Nephron progenitor cell (in vitro differentiated cells): ENCODE results near the gene TMPRSS13.
"Not testable (repeated sequence)": the region's sequence is repeated elsewhere in the genome, so short reads cannot be mapped to it uniquely, and the experiment has no call there.

Experiments used
- DNase-seq: peaks from one replicate; pipeline ENCODE4 v3.0.0; 2021
- H3K27ac Mint-ChIP-seq: 2 replicates; pipeline ENCODE4 v1.8.0; 2021; ENCODE audit warnings: mild to moderate bottlenecking, moderate library complexity, mixed read lengths
- H3K27me3 Mint-ChIP-seq: 2 replicates; pipeline ENCODE4 v1.8.0; 2021; ENCODE audit warnings: mild to moderate bottlenecking, low read depth, mixed read lengths; ENCODE audit not compliant: poor library complexity
- H3K36me3 Mint-ChIP-seq: 2 replicates; pipeline ENCODE4 v1.8.0; 2021; ENCODE audit warnings: low read depth, mixed read lengths
- H3K4me1 Mint-ChIP-seq: 2 replicates; pipeline ENCODE4 v1.8.0; 2021; ENCODE audit warnings: mixed read lengths
- H3K4me3 Mint-ChIP-seq: 2 replicates; pipeline ENCODE4 v1.8.0; 2021; ENCODE audit warnings: mild to moderate bottlenecking, moderate library complexity, mixed read lengths
- H3K9me3 Mint-ChIP-seq: 2 replicates; pipeline ENCODE4 v1.8.0; 2021; ENCODE audit warnings: mild to moderate bottlenecking, moderate library complexity, mixed read lengths
- TF ChIP-seq, protein P1 (sequence below): fragments of 200-600 bp; sonication (generic); IDR thresholded peaks from 2 replicates; pipeline ENCODE4 v1.5.0; 2021; ENCODE audit warnings: antibody characterized with exemption

The TMPRSS13 gene

DNA sequence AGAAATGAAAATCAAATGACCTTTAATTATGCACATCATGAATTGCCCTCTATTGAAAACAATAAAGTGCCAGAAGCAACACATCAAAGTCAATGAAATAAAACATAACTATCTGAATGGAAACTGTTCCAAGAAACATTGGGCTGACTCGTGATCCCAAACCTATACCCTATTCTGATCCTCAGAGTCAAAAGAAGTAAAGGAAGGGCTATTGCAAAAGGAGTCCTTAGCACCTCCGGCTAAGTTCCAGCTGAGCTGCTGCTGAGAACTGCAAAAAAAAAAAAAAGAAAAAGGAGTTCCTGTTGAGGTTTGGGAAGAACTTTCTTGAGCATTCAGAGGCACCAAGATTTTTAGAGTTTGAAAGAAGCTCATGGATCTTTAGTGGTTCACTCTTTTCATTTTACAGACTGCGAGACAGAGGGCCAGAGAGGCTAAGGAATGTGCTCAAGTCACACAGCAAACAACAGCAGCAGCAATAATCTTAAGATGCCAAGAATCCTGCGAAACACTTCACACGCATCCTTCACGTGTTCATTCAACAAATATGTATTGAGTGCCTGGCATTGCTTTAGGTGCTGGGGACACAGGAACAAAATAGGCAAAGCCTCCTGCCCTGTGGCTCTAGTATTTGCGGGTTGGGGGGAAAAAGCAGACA is 841 bp upstream of the TMPRSS13 start:
- no peaks in the 10 kb centered on the region for H3K36me3 Mint-ChIP-seq

DNA sequence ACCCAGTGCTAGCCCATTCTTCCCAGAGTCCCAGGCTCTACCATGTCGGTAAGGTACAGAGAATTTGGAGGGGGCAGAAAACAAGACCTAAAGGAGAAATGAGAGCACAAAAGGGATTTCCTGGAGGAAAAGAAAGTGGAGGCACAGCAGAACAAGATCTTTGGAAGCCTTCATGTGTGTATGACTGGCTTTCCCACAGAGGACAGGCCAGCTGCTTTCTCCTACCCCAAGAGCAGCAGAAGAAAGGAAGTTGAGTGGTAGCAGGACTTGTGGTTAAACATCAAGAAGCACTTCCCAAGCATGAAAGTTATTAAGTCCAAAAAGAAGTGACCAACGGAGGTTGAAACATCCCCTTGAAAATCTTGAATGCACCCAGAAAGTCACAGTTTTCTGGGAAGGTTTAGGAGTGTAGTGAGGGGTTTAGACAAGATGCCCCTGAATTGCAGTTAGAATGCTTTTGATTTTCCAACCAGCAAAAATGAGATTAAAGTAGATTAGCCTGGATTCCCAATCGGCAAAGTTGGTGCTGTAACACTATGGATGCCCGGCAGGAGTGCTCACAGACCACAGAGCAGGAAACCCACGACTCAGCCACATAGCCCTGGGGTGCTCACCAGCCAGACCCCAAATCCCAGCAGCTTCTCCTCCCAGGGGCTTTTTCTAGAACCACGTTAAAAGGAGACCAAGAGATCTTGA is 608 bp downstream of the TMPRSS13 start:
- H3K4me3 Mint-ChIP-seq, result no peak overlapping the region
- DNase-seq, result no peak
- H3K27me3 Mint-ChIP-seq, result peaks cover 36% of the 10 kb centered on the region
- peaks cover 28% of the 10 kb centered on the region for H3K4me1 Mint-ChIP-seq
- TF ChIP-seq, protein P1, sequence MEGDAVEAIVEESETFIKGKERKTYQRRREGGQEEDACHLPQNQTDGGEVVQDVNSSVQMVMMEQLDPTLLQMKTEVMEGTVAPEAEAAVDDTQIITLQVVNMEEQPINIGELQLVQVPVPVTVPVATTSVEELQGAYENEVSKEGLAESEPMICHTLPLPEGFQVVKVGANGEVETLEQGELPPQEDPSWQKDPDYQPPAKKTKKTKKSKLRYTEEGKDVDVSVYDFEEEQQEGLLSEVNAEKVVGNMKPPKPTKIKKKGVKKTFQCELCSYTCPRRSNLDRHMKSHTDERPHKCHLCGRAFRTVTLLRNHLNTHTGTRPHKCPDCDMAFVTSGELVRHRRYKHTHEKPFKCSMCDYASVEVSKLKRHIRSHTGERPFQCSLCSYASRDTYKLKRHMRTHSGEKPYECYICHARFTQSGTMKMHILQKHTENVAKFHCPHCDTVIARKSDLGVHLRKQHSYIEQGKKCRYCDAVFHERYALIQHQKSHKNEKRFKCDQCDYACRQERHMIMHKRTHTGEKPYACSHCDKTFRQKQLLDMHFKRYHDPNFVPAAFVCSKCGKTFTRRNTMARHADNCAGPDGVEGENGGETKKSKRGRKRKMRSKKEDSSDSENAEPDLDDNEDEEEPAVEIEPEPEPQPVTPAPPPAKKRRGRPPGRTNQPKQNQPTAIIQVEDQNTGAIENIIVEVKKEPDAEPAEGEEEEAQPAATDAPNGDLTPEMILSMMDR, result no peak
- no peaks in the 10 kb centered on the region for H3K9me3 Mint-ChIP-seq
- no peaks in the 10 kb centered on the region for H3K36me3 Mint-ChIP-seq
- peak overlapping the region; percentile 19 for H3K27ac Mint-ChIP-seq

More for the DNA sequence above, 841 bp upstream of the TMPRSS13 start:
- TF ChIP-seq, protein P1, result no peak
- peaks cover 29% of the 10 kb centered on the region for H3K4me1 Mint-ChIP-seq
- no peak overlapping the region for H3K4me3 Mint-ChIP-seq
- H3K9me3 Mint-ChIP-seq, result no peaks in the 10 kb centered on the region
- no peak overlapping the region for H3K27ac Mint-ChIP-seq
- H3K27me3 Mint-ChIP-seq, result peaks cover 38% of the 10 kb centered on the region
- no peak for DNase-seq

DNA sequence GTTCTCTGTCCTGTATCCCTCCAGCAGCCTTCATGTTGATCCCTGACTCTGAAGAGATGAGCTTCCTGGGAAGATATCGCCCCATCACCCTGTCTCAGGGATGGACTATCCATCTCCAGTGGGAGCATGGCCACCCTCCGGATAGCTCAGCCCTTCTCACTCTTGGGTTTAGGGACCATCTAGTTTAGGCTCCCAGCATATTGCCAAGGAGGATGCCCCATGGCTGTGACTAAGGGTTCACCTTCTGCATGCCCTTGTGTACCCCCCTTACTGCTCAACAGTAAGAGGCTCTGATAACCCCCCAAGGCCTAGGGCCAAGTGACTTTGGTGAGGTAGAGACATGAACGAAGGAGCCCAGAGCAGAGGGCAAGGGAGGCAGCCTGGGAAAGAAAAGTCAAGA is 1.3 kb downstream of the TMPRSS13 start:
- no peak for DNase-seq
- TF ChIP-seq, protein P1, result no peak
- H3K4me3 Mint-ChIP-seq, result no peak overlapping the region
- no peak overlapping the region for H3K27ac Mint-ChIP-seq
- peaks cover 36% of the 10 kb centered on the region for H3K27me3 Mint-ChIP-seq
- H3K4me1 Mint-ChIP-seq, result peaks cover 21% of the 10 kb centered on the region
- no peaks in the 10 kb centered on the region for H3K9me3 Mint-ChIP-seq
- no peaks in the 10 kb centered on the region for H3K36me3 Mint-ChIP-seq

DNA sequence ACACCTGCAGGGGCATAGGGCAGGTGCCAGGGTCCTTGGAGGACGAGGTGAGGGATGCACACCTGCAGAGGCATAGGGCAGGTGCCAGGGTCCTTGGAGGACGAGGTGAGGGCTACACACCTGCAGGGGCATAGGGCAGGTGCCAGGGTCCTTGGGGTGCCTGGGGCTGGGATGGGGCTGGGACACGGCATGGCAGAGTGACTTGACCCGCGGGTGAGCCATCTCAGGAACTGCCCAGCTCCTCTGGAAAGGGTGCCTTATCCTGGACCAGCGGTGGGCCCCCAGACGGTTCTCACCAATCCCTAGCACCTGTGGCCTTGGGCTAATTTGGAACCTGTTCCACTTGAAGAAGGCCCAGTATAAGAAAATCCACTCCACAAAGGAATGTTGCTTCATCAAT is 3.0 kb downstream of the TMPRSS13 start:
- peaks cover 40% of the 10 kb centered on the region for H3K27me3 Mint-ChIP-seq

DNA sequence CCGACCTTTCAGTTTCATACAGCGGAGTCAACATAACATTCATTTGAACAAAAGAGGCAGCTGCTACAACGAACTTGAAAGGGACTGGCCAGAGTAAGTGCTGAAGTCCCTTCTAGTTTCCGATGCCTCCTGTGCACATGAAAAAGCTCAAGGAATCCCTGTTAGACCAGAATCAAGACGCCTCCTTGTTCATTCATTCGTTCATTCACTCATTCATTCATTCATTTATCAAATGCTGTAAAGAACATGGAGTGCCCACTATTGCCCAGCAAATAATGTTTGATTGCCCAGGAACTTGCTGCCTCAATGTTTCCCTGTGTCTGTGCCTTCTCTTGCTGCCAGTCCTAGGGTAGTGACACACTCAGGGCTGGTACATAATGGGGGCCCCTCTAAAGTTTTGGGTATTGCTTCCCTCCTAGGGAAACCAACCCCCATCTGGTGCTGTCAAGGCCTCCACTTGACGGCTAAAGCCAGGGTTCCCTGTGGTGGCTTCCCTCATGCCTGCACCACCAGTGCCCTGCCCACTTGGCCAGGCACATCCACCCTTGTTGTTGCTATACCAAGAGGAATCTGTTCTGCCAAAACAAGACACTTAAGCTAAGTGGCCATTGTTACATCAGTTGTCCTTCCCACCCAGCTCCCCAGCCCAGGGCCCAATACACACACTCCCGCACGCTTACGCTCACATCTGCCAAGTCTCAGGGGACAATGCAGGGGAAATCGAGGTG is 3.8 kb downstream of the TMPRSS13 start:
- peaks cover 23% of the 10 kb centered on the region for H3K4me1 Mint-ChIP-seq
- no peak overlapping the region for H3K4me3 Mint-ChIP-seq
- no peaks in the 10 kb centered on the region for H3K36me3 Mint-ChIP-seq
- DNase-seq, result no peak
- H3K27ac Mint-ChIP-seq, result no peak overlapping the region
- H3K9me3 Mint-ChIP-seq, result no peaks in the 10 kb centered on the region
- peaks cover 40% of the 10 kb centered on the region for H3K27me3 Mint-ChIP-seq
- TF ChIP-seq, protein P1, result no peak

More for the DNA sequence above, 3.0 kb downstream of the TMPRSS13 start:
- peaks cover 21% of the 10 kb centered on the region for H3K4me1 Mint-ChIP-seq
- not testable (repeated sequence) for H3K4me3 Mint-ChIP-seq, H3K36me3 Mint-ChIP-seq, H3K27ac Mint-ChIP-seq, DNase-seq, H3K9me3 Mint-ChIP-seq

DNA sequence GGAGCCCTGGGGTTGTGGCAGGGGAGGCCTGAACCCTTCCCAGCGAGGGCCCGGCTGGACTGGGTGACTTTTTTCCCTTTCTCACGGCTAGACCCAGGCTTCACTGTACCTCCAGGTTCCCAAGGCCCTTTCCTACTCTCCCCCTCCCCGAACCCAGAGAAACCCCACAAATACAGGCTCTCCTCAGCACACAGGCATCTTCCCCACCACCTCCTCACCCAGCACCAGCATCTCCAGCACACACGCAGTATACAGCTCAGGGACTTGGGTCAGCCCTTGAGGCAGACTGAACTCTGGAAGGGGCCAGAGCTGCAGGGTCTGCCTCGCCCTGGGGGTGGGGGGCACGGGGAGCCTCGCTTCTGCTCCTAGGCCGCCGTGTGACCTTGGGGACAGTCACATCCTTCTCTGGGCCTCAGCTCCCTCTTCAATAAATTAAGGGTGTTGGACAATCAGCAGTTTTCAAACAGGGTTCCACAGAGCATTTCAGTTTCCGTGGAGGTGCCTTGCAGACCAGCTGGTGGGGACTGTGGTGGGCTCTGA is 4.5 kb downstream of the TMPRSS13 start:
- no peaks in the 10 kb centered on the region for H3K9me3 Mint-ChIP-seq
- peaks cover 35% of the 10 kb centered on the region for H3K27me3 Mint-ChIP-seq
- no peak overlapping the region for H3K27ac Mint-ChIP-seq
- no peak overlapping the region for H3K4me3 Mint-ChIP-seq
- DNase-seq, result no peak
- H3K4me1 Mint-ChIP-seq, result peaks cover 20% of the 10 kb centered on the region
- no peaks in the 10 kb centered on the region for H3K36me3 Mint-ChIP-seq
- TF ChIP-seq, protein P1, result no peak
